EH (cell line): ENCODE measurements around the gene PACRG.

Experiments used
- DNase-seq: peaks from one replicate; pipeline ENCODE4 v3.0.0-alpha.2; 2015; ENCODE audit warnings: low read depth

Gene PACRG

DNA sequence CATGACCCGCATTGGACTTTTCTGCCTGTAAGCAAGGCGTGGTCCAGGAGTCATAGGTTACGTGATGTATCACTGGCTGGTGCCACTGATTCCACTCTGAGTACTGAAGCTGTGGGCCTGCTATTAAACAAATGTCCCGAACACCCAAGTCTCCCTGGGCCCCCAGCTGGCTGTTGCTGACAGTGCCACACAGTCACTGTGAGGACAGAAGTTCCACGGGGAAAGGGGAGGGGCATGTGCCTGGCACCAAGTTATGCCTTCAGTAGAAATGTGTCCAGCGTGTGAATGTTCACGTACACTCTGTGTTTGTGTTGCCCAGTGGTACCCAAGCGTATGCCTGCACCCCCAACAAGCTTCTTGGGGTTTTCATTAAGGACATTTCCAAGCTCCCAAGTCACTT lies 515.3 kb downstream of the PACRG start:
- no peak for DNase-seq

DNA sequence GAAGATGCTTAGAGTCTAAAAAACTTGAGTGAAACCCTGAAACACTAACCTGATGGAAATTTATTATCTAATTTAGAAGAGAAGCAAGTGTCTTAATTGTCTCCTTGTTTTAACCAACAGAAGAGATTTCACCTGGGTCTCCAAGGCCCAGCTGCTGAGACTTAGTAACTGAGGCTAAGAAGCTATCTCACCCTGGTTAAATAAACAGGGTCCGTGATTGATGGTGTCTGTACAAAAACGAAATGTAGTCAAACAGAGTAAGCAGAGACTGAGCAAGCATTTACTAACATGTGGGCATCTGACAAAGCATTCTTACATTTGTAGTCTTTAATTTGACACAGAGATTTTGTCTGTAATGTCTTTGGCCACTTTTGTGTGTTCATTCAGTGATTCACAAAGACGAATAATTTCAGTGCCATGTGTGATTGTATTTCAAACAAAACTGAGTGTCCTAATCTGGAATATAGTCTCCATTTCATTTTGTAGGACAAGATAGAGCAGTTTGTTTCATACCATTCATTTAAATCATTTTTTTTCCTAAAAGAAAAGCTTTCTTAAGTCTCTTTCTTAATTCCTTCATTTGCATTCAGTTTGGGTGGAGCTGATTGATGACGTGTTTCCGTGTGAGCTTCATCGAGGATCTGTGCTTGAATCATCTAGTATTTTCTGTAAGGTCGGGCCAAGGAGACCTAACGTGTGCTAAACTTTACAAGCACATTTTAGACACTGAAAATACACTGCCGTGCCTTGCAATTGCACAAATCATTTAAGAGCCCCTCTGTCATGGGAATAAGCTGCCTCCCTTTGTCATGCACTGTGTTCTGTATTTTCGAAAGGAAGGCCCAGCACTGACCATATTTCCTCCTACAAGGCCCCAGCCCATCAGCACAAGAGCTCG lies 516.2 kb downstream of the PACRG start:
- DNase-seq: no peak

- DNase-seq: no peak
Observed at GRCh38 chr6:163248051-163248450, 520.3 kb downstream of the PACRG start.

DNA sequence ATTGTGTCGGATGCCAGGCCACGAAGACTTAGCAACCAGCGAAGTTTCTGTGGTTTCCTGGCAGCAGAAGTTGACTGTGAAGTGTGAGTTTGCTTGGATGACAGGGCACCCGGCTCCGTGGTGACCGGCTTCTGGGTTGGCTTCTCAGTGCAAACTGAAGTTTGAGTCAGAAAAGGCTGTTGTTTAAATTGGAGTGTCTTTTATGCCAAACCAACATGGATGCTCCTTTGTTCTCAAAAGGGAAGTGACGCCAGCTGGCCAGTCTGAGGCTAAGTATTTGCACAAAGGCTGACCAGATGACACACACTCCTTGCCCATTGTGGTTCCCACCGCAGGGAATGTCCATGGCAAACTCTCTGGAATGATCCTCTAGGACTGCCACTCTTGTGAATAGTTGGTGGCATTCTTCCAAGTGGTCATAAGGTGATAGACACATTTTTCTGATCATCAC lies 521.9 kb downstream of the PACRG start:
- DNase-seq: no peak

DNA sequence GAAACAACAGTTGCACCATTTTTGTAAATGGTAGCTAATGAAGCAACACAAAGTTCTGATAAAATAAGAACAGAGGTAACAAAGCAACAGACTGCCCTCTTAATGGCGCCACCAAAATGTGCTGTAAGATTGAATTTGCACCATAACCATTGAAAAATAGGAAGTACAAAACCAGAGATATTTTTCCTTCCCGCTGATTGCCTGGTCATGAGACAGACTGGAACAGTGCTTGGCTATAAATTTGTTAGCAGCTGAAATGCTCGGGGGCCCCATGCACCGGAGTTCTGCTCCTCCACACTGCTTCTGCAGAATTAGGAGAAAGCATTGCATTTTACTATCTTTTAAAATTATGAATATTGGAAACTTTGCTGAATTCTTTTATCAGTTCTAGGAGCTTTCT lies 522.3 kb downstream of the PACRG start:
- DNase-seq: no peak

GRCh38 chr6:163252061-163252591 lies 524.4 kb downstream of the PACRG start:
- no peak for DNase-seq

- no peak for DNase-seq
Observed at GRCh38 chr6:163253556-163254213, 525.9 kb downstream of the PACRG start.

- DNase-seq: no peak
Observed at GRCh38 chr6:163254341-163254835, 526.6 kb downstream of the PACRG start.

GRCh38 chr6:163255265-163255664 lies 527.5 kb downstream of the PACRG start:
- no peak for DNase-seq

- DNase-seq: no peak
Observed at GRCh38 chr6:163259689-163260088, 531.9 kb downstream of the PACRG start.

GRCh38 chr6:163260111-163260895 lies 532.5 kb downstream of the PACRG start:
- no peak for DNase-seq

DNA sequence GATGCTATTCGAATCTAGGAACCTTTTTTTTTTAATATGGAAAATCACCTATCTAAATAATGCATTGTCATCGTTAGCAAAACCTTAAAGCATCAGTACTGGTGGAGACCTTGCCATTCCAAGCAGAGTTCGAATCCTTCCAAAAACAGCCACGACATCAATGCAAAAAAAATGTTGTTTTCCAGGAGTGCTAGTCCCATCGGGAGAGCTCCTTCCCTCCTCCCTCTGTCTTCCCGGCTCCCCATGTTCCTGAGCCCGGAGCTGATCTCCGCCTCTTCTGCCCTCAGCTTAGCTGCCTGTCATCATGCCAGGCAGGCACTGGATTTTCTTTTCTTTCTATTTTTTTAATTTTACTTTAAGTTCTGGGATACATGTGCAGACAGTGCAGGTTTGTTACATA lies 533.1 kb downstream of the PACRG start:
- no peak for DNase-seq

DNA sequence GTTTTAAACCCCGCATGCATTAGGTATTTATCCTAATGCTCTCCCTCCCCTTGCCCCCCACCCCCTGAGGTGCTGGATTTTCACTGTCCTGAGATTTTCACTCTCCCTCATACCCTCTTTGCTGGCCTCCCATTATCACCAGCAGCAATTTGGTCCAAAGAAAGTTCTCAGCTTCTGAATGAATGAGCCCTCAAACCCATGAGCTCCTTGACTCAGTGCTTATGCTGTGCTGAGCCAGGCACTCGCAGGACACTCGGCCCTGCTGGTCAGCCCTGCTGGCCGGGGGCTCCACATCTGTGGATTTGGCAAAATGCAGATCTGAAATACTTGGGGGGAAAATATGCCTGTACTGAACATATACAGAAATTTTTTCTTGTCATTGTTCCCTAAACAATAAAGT lies 533.6 kb downstream of the PACRG start:
- DNase-seq: no peak

DNA sequence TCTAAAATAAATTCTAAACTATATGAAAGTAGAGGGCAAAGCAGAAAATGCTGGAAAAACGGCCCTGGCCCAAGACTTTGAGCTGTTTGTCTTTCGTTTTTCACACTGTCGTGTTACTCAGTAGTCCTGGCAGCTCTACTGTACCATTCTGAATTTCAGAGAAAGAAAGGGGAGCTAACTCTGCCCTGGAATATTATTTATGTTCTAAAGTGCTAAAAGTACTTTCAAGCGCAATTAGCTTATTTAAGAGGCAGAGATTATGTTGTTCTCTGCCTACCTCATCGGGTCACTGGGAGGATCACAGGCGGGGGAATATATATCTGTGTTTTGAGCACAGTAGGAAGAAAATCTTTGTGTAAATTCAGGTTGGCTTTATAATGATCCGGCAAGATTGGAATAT lies 534.3 kb downstream of the PACRG start:
- no peak for DNase-seq

GRCh38 chr6:163263196-163263595 lies 535.4 kb downstream of the PACRG start:
- DNase-seq: no peak

DNA sequence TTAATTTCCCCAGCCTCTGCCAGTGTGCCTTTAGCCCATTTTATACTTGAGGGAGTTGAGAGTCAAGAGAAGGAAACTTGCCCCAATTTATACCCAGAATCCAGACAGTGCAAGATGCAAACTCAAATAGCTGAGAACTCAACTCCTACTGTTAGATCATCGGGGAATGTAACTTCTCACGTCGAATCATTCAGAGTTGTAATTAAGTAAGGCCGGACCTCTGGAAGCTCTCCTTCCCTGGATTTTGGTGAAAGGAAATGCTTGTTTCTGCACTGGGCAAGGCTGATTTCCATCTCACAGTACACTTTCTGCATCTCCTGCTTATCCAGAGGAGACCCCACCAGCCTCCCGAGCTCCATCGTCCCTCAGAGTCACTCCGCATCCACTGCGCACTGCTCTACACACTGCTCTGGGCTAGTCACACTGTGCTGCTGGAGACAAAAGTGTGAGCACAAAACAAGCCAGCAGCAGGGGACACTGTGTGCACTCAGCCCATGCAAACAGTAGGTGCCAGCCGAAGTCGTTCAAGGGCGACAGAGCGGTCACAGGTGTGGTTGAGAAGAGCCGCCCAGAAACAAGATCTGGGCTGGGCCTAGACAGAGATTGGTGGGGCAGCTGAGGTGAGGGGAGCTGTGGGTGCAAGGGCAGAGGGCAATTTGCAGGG lies 536.4 kb downstream of the PACRG start:
- no peak for DNase-seq

- DNase-seq: no peak
Observed at GRCh38 chr6:163264662-163265035, 536.9 kb downstream of the PACRG start.

DNA sequence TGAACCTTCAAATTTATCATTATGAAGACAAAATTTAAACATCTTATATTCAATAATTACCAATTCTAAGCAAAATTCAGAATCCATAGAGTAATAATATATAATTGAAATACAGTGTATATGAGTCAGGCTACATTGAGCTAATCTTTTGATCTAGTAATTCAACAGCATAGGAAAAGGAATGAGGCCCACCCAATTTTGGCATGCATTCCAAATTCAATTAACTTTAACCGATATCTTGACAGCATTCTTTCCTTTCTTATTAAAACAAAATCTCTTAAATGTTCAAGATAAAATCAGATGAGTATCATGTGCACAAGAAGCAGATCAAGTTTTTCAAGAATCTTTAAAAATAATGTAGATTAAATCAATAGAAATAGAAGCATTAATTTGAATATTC lies 553.9 kb downstream of the PACRG start:
- no peak for DNase-seq

DNA sequence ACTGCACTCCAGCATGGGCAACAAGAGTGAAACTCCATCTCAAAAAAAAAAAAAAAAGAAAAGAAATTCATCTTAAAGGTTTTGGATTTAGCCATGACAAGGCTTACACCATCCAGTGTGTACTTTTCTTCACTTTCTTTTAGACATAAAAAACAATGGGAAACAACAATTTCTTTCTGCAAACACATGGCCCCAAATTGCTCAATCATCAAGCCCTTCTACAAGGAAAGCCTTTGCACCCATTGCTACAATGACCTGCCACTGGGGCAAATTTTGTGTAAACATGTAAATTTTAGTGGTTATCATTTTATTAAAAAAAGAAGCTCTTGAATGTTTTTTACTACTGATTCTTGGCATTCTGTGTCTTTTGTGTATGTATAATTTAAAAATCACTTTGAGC lies 554.9 kb downstream of the PACRG start:
- no peak for DNase-seq

DNA sequence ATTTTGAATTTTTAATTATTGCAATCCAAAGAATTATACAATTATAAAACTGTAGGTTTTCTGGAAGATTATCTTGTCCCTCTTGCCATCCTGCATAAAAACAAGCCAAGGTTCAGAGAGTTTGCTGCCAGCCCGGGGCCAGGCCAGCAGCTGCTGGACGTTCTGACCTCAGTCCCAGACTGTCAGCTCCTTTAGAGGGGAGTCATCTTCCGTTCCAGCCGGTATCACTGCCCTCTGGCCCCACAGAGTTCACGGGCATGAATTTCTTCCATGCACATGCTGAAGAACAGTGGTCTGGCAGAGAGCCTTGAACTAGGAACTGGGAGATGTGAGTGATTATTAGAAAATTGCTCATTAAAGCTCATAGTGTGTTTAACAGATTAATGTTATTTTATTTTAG lies 556.4 kb downstream of the PACRG start:
- no peak for DNase-seq

GRCh38 chr6:163285691-163286090 lies 557.9 kb downstream of the PACRG start:
- no peak for DNase-seq

GRCh38 chr6:163287626-163288025 lies 559.9 kb downstream of the PACRG start:
- no peak for DNase-seq
